ENCODE data around the gene GPRC5D. TPM values are rescaled to one million over a fixed set of nuclear protein-coding genes. Genes with fewer than 3 reads are reported as not detected.

Gene GPRC5D
- total RNA-seq, 6 donors from 2014 or later, result 0.66 to 2.1 TPM; not detected in 4

DNA sequence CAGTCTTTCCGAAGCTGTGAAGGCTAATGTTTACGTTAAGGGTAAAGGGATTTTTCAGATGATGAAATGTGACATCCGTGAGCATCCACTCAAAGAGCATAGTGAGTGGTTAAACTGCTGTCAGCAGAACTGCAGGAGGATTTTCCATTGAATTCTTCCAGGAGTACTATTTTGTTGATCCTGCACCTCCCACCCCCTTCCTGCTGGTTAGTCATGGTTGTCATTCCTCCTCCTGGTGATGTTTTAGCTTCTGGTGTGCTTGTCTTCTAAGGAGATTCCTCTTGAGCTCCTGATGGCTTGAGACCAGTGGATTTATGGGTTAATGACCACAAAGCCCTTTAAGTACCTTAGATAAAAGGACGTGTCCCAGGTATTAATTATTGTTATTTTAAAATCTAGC is 2.4 kb upstream of the GPRC5D start:
- no peak overlapping the region for H3K4me3 ChIP-seq
- H3K4me1 ChIP-seq, result no peaks in the 10 kb centered on the region
- DNase-seq (no peak), ATAC-seq (ENCODE audit: low FRiP score in 2 of 2) (no peak)
- no peaks in the 10 kb centered on the region for H3K9me3 ChIP-seq
- H3K36me3 ChIP-seq, result peaks cover 0 to 4% (median 0%) of the 10 kb centered on the region in 4 donors
- WGBS, 2 donors, result 78 to 85% methylated on average over 4 of the region's 4 CpGs
- TF ChIP-seq POLR2AphosphoS5 (IDR thresholded peaks at IDR 0.05), result no peak
- TF ChIP-seq, protein P1, sequence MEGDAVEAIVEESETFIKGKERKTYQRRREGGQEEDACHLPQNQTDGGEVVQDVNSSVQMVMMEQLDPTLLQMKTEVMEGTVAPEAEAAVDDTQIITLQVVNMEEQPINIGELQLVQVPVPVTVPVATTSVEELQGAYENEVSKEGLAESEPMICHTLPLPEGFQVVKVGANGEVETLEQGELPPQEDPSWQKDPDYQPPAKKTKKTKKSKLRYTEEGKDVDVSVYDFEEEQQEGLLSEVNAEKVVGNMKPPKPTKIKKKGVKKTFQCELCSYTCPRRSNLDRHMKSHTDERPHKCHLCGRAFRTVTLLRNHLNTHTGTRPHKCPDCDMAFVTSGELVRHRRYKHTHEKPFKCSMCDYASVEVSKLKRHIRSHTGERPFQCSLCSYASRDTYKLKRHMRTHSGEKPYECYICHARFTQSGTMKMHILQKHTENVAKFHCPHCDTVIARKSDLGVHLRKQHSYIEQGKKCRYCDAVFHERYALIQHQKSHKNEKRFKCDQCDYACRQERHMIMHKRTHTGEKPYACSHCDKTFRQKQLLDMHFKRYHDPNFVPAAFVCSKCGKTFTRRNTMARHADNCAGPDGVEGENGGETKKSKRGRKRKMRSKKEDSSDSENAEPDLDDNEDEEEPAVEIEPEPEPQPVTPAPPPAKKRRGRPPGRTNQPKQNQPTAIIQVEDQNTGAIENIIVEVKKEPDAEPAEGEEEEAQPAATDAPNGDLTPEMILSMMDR (IDR thresholded peaks at IDR 0.05), result no peak
- no peak for TF ChIP-seq POLR2A (IDR thresholded peaks at IDR 0.05)
- no peak for TF ChIP-seq EP300 (IDR thresholded peaks at IDR 0.05)
- H3K27ac ChIP-seq, result no peak overlapping the region
- H3K27me3 ChIP-seq, result no peaks in the 10 kb centered on the region

DNA sequence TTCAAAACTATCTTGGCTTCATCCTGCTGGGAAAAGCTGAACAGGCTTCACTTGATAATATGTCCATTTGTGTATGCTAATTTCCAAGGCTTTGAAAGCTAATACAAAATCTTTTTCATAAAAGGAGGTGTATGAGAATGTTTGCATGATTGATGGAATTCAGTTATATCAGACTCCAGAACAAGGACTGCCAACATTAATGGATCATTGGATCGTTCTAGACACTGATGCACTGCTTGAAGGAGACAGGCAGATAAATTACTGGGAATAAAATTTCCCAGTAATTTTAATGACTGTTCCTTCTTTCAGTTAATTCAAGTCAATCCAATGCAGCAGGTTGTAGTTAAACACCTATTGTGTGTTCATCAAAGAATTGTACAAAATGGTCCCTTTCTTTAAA is 466 bp downstream of the GPRC5D start:
- Histone ChIP-seq H3K9me3 (no peaks in the 10 kb centered on the region), H3K36me3 (peaks cover 0 to 4% (median 0%) of the 10 kb centered on the region in 4 donors), H3K27ac (no peak overlapping the region), H3K4me3 (no peak overlapping the region), H3K27me3 (no peaks in the 10 kb centered on the region), H3K4me1 (no peaks in the 10 kb centered on the region)
- ATAC-seq (ENCODE audit: low FRiP score in 2 of 2) (no peak), DNase-seq (no peak)
- 95 to 100% methylated on average over 1 of the region's 1 CpG for WGBS, 2 donors
- TF ChIP-seq EP300 (IDR thresholded peaks at IDR 0.05) (no peak), POLR2AphosphoS5 (IDR thresholded peaks at IDR 0.05) (no peak), POLR2A (IDR thresholded peaks at IDR 0.05) (no peak)
- TF ChIP-seq, protein P1 (IDR thresholded peaks at IDR 0.05), result no peak

DNA sequence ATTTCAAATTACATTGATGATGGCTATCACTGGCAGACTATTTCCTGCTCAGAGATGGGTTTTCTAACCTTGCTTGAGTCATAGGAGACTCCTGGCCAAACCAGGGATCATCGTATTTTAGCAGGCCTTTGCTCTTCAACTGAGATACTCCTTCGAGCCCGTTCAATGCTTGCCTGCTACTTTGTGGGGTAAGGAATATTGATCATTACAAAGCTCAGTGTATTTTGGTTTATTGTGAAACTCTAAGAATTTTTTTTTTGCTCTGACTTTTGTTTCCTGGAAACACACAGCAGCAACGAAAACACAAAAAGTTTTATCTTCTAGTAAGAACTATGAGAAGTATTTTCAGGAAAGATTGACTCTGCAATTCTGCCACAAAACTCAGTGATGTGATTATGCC is 4.1 kb downstream of the GPRC5D start:
- no peak for TF ChIP-seq POLR2A (IDR thresholded peaks at IDR 0.05)
- no peak for TF ChIP-seq EP300 (IDR thresholded peaks at IDR 0.05)
- ATAC-seq (ENCODE audit: low FRiP score in 2 of 2), result no peak
- Histone ChIP-seq H3K4me1 (no peaks in the 10 kb centered on the region), H3K4me3 (no peak overlapping the region), H3K9me3 (no peaks in the 10 kb centered on the region), H3K27ac (no peak overlapping the region), H3K27me3 (no peaks in the 10 kb centered on the region), H3K36me3 (peaks cover 0 to 4% (median 0%) of the 10 kb centered on the region in 4 donors)
- WGBS, 2 donors, result 86 to 89% methylated on average over 4 of the region's 4 CpGs
- DNase-seq, result no peak

DNA sequence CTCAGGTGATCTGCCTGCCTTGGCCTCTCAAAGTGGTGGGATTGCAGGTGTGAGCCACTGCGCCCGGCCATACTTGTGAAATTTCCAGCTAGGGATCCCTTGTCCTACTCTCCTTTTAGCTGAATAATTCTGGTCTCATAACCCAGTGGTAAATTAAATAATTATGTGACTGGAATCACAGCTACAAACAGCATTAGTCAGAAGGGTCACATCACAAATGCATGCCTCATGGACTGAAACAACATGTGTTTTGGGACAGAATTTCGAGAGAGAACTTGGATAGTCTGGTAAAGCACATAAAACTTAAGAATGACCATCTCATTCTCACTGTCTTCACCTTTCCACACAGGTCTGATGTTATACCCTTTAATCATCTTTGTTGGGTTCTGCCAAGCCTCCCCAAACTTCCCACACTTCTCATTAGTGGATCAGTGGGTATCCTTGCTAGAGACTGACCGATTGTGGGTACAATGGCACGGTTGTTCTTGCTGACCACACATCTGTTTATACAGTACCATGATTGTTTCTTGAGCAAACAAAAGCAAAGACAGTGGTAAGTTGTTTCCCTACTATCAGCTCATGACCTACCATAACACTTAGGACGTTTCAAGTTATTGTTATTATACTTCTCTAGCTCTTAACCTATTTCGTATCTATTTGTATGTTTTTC is 5.1 kb downstream of the GPRC5D start:
- Histone ChIP-seq H3K4me1 (no peaks in the 10 kb centered on the region), H3K27me3 (no peaks in the 10 kb centered on the region), H3K36me3 (peaks cover 0 to 4% (median 0%) of the 10 kb centered on the region in 4 donors), H3K27ac (no peak overlapping the region), H3K9me3 (no peaks in the 10 kb centered on the region), H3K4me3 (no peak overlapping the region)
- DNase-seq (no peak), ATAC-seq (ENCODE audit: low FRiP score in 2 of 2) (no peak)
- TF ChIP-seq POLR2A (IDR thresholded peaks at IDR 0.05) (no peak), EP300 (IDR thresholded peaks at IDR 0.05) (no peak), POLR2AphosphoS5 (IDR thresholded peaks at IDR 0.05) (no peak)
- TF ChIP-seq, protein P1 (IDR thresholded peaks at IDR 0.05), result no peak
- 78 to 81% methylated on average over 7 of the region's 7 CpGs for WGBS, 2 donors

DNA sequence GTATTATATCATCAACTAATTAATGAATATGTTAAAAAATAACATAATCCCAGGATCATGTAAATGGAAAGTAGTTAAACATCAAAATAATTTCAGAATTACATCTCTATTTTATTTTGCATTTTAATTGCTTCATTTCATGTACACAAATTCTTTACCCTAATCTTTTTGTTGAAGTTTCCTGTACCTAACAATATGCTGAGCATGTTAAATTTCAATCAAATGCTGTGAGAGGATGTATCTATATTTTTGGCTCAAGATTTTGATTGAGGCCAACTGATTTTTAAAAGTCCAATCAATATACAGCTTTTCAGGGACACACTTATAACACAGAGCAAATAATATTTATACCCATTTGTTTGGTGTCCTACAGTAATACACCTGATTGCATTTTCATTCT is 6.4 kb downstream of the GPRC5D start:
- H3K27me3 ChIP-seq, result no peaks in the 10 kb centered on the region
- TF ChIP-seq POLR2A (IDR thresholded peaks at IDR 0.05), result no peak
- TF ChIP-seq EP300 (IDR thresholded peaks at IDR 0.05), result no peak
- TF ChIP-seq POLR2AphosphoS5 (IDR thresholded peaks at IDR 0.05), result no peak
- TF ChIP-seq, protein P1 (IDR thresholded peaks at IDR 0.05), result no peak
- no peak overlapping the region for H3K4me3 ChIP-seq
- no peak overlapping the region for H3K27ac ChIP-seq
- H3K4me1 ChIP-seq, result no peaks in the 10 kb centered on the region
- DNase-seq (no peak), ATAC-seq (ENCODE audit: low FRiP score in 2 of 2) (no peak)
- H3K9me3 ChIP-seq, result no peaks in the 10 kb centered on the region
- peaks cover 0 to 4% (median 0%) of the 10 kb centered on the region in 4 donors for H3K36me3 ChIP-seq
